Epithelial cell of esophagus (primary cell): Measurements from ENCODE around the gene SERHL2.

Experiments used
- DNase-seq: peaks from one replicate; pipeline ENCODE4 v3.0.0; 2010; ENCODE audit warnings: low read depth
- H3K4me3 ChIP-seq: 2 replicates; pipeline ENCODE4 v1.5.1; 2011; ENCODE audit warnings: mild to moderate bottlenecking, low read length, control low read depth
- TF ChIP-seq, protein P1 (sequence below): IDR thresholded peaks from 2 replicates; pipeline ENCODE4 v1.5.1; 2011; ENCODE audit warnings: low read depth, mild to moderate bottlenecking, low read length, control low read depth, inconsistent platforms; ENCODE audit not compliant: insufficient read depth; ENCODE audit errors: missing control alignments

SERHL2 gene

DNA sequence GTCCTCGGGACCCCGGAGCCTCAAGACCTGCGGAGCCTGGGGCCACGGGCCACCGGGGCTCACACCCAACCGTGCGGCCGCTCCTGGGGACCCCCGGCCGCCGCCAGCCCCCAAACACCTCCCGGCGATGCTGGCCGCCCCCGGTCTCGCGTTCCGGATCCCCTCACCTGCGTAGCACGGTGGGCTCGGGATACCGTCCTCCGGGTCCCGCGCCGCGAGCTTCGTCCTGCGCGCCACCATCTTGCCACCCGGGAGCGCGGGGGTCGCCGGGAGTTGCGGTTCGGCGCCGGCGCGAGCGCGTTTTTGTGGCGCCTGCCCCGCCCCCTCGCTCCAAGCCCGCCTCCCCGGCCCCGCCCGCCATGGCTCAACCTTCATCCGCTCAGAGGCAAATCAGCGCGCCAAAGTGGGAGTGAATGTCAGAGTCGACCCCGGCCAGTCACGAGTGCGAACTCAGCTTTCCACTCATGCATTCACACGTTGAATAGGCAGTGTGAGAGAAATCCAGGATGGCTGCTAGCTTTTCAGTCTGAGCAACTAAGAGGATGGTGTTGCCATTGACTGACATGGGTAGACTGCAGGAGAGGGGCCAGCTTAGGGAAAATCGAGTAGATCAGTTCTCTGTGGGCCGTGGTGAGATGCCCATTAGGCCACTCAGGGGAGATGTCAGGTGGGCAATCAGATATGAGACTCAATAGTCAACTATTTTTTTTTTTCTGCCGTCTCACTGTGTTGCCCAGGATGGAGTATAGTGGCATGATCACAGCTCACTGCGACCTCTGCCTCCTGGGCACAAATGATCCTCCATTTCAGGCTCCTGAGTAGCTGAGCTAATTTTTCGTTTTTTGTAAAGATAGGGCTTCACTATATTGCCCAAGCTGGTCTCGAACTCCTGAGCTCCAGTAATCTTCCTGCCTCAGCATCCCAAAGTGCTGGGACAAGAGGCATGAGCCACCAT lies 28.3 kb downstream of the SERHL2 start:
- H3K4me3 ChIP-seq: peak overlapping the region; percentile 54
- peak; percentile 76 for DNase-seq
- TF ChIP-seq, protein P1, sequence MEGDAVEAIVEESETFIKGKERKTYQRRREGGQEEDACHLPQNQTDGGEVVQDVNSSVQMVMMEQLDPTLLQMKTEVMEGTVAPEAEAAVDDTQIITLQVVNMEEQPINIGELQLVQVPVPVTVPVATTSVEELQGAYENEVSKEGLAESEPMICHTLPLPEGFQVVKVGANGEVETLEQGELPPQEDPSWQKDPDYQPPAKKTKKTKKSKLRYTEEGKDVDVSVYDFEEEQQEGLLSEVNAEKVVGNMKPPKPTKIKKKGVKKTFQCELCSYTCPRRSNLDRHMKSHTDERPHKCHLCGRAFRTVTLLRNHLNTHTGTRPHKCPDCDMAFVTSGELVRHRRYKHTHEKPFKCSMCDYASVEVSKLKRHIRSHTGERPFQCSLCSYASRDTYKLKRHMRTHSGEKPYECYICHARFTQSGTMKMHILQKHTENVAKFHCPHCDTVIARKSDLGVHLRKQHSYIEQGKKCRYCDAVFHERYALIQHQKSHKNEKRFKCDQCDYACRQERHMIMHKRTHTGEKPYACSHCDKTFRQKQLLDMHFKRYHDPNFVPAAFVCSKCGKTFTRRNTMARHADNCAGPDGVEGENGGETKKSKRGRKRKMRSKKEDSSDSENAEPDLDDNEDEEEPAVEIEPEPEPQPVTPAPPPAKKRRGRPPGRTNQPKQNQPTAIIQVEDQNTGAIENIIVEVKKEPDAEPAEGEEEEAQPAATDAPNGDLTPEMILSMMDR: no peak

DNA sequence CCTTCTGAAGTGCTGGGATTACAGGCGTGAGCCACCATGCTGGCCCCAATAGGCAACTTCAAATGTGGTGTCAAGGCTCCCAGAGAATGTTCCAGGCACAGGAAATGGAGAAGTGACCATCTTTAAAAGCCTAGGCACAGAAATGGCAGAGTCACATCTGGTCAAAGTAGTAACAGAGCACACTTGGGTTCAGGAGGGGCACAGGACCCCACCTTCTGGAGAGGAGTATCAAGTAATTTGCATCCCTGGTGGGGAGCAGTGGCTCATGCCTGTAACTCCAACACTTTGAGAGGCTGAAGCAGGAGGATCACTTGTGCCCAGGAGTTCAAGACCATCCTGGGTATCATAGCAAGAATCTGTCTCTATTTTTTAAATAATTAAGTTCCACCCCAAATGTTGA lies 29.2 kb downstream of the SERHL2 start:
- no peak overlapping the region for H3K4me3 ChIP-seq
- DNase-seq: no peak
- TF ChIP-seq, protein P1: no peak

DNA sequence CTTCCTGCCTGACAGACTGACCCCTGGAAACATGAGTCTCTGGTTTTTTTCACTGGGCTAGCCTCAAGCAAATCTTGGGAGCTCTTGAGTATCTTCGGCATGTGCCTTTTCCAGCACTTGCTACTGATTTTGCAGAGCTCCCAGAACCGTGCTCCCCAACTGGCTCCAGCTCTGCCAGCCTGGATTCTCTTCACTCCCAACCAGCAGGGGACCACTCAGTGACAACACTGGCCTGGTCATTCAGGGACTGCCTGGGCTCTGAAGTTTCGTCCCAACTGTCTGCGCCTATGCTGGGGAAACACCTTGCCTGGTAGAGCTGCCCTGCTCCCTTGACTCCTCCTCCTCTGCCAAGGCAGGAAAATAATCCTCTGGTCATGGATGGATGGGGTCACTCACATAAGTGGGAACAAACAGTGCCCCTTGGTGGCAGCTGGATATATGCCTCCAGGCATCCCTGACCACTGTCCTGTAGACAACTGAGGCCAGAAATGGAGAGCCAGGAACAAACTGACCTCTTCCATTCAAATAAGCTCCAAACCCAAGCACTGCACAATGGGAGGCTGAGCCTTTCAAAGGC lies 30.7 kb downstream of the SERHL2 start:
- TF ChIP-seq, protein P1: no peak

DNA sequence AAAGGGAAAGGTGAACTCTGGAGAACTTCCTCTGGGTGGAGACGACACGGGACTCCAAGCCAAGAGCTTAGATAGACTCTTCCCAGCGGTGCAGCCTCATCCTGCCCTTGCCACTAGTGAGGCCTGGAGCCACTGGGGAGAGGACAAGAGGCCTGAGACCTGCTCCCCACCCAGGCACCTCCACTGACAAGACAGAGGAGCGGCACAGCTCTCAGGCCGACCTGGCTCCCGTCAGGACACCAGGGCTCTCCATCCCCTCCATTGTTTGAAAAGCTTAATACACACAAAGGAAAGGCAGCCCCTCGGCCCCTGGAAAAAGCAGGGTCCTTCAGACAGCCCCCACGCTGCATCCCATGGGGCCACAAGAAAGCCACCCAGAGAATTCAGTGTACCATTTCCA lies 31.3 kb downstream of the SERHL2 start:
- no peak overlapping the region for H3K4me3 ChIP-seq
- no peak for DNase-seq
- TF ChIP-seq, protein P1: no peak

More for the DNA sequence above, 30.7 kb downstream of the SERHL2 start:
- DNase-seq: no peak
- H3K4me3 ChIP-seq: no peak overlapping the region

DNA sequence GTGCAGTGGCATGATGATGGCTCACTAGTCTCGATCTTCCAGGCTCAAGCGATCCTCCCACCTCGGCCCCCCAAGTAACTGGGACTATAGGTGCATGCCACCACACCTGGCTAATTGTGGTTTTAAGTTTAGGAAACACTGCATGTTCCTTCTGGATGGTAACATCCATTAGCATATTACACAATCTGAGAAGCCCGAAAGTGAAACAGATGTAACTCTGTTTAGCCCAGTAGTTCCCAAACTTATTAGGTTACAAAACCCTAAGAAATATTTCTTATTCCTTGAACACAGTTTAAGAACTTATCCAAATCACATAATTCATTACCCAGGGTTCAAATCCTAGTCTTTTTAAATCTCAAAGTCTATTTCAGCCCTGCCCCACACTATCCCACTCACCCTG lies 32.6 kb downstream of the SERHL2 start:
- no peak overlapping the region for H3K4me3 ChIP-seq
- TF ChIP-seq, protein P1: no peak
- no peak for DNase-seq

DNA sequence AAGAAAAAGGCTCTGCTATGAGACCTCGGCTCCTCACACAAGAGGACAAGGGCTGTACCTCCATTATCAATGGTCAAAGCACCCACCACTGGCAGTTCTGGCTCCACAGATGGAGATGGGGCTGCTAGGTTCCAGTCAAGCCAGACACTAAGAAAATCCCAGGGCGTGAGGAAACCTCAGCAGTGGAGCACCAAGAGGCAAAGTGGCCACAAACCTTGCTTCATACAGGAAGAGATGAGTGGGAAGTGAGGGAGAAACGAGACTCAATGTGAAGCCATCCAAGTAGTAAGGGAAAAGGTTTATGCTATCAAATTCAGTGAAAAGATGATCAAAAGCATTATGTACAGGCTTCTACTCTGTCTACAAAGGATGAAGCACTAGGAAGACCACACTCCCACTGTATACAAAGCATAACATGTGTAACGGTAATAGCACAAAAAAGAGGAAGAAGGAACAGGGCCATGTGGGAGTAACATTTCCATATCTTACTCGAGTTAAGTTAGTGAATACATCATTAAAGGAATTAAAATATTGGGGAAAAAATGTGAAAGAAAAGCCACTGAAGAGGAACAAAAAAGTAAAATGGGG lies 33.9 kb downstream of the SERHL2 start:
- no peak overlapping the region for H3K4me3 ChIP-seq
- TF ChIP-seq, protein P1: no peak
- no peak for DNase-seq
